ENCODE measurements around the gene CLINT1.

Gene CLINT1

DNA sequence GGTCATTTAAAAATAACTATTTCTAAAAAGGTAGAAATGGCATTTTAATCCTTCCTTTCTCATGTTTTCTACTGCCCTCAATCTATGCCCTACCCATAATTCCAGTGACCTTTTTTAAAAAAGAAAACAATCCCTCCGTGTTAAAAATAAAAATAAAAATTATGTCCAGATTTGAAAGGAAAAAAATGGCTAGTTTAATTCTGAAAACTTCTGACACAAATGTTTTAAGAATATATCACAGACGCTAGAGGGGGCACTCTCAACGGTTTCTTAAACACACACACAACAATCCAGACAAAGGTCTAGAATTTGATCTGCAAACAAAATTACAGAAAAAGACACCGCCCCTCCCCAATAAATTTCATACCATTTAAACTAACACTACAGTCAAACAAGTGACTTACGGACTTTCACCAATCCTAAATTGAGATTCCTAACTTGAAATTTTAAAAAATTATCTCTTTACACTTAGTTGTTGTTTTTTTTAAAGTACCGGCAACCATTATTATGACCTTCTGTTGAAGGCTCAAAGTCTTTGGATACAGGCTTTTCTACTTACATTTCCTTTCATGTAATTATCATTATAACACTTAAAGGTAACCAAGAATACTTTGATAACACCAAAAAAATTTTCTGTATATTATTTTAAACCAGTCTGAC lies 38.2 kb downstream of the CLINT1 start:
- no peak for DNase-seq (ENCODE audit: low read depth, low spot score)

DNA sequence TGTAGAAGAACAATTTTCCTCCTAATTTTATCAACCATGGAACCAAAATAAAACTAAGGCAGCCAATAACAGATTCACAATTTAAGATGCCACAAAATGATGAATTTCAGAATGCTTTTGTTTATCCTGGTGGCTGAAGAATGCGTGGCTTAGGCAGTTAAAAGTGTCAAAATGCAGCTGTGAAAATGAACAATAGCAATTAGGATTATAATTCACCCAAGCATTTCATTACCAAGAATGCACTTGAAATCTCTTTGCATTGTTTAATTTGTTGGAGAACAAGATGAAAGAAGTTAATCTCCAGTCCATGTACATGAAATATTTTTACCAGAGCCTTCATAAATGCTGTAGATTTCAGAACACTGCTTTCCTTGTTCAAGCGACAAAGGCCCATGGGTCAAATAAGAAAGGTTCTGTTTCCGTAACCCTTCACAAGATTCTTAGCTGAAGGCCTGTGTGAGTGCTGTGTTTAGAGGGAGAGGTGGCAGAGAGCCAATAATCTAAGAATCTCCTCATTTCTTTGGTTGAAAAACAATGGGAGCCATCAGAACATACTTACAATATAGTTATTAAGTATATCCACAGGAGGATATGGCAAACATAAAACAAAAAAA lies 39.3 kb downstream of the CLINT1 start:
- DNase-seq (ENCODE audit: low read depth, low spot score): no peak

DNA sequence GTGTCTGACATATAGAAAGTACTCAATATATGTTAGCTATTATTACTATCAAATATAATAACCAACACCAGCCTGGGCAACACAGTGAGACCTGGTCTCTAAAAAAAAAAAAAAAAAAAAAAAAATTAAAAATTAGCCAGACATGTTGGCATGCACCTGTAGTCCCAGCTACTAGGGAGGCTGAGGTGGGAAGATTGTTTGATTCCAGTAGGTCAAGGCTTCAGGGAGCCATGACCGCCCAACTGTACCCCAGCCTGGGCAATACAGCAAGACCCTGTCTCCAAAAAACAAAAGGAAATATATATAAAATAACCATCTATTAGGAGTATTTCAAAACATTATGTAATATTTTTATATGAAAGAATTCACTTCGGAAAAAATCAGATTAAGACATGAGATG lies 40.6 kb downstream of the CLINT1 start:
- no peak for DNase-seq (ENCODE audit: low read depth, low spot score)

DNA sequence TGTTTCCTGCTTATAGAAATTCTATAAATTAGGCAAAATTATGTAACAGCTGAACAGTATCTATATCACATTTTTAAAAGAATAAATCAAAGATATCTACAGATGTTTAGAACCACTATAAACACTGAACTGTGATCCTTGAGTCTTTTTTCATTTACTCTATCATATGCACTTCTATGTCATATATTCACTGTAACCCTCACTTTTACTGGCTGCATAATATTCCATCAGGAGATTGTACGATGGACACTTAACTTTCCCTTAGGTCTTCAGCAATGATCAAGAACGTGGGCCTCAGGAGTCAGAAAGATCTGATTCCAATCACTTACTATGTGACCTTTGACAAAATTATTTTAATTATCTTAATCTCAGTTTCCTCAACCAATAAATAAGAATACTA lies 41.0 kb downstream of the CLINT1 start:
- DNase-seq (ENCODE audit: low read depth, low spot score): no peak

DNA sequence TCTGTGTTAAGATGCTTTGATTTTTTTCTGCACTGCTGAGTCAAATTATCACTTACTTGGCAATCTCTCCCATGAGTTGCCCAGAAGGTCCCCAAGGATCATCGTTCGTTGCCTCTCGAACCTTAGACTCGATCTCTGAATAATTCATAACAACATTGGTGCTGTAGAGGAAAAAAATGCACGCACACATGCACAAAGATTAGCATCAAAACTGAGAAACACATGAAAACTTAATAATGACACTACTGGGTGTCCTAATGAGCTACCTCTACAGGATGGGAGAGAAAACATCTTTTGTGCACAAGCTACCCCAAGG lies 41.6 kb downstream of the CLINT1 start:
- no peak for DNase-seq (ENCODE audit: low read depth, low spot score)

DNA sequence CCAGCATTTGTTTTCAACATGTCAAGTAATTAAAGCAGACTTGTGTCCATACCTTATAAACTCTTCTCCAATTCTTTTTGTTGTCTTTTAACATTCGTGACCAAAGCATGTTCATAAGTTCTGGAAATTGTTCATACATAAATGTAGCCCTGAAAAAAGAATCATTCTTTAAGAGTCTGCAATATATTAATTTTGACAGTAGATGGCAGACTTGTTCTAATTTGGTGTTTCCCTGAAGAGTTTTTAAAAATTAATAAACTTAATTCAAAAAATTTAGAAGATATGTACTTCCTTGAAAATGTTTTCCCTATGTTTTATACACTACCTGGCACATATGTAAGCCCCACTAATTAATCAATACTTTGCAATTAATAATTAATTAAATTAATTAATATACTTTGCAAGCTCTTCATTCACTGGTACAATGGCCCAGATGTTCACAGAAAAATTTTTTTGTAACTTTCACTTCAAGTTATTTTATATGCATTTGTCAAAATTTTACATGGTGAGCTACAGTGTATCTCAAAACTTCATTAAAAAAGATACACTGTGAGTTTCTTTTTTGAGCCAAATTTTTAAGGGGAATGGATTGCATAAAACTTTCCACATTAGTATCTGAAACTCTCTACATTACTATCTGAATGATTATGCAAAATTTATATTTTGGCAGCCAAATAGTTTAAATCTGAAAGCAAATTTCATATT lies 42.1 kb downstream of the CLINT1 start:
- no peak for DNase-seq (ENCODE audit: low read depth, low spot score)

DNA sequence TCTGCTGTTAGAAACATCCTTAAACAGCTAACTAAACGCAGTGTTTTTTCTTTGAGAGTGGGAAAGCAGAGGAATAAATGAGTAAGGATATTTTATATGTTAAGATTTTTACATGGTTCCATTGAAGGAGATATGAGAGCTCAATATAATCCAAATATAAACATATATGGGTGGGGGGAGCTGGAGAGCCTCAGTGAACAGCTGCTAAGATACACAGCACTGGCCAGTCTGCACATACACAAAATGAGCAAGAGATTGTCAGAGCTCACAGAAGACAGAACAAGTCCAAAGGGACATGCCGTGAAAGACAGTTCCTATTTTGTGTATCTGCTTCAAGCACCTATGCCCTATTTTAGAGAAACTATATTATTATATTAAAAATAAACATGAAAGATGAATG lies 46.9 kb downstream of the CLINT1 start:
- DNase-seq (ENCODE audit: low read depth, low spot score): no peak

DNA sequence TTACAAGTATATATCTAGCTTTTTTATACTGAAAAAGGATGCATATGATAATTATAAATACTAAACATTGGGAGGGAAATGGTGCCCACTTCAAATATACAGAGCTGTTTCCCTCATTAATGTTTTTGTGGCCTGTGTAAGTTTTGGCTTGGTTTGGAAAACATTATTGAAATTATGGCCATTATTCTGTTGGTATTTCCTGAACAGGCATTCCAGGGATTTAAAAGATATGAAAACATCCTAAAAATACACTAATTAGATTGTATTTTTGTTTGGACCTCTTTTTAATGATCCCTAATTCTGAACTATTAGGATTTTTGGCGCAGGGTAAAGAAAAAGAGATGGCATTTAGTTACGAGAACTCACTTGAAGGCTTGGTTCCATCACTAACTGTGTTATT lies 50.9 kb downstream of the CLINT1 start:
- DNase-seq (ENCODE audit: low read depth, low spot score): no peak

DNA sequence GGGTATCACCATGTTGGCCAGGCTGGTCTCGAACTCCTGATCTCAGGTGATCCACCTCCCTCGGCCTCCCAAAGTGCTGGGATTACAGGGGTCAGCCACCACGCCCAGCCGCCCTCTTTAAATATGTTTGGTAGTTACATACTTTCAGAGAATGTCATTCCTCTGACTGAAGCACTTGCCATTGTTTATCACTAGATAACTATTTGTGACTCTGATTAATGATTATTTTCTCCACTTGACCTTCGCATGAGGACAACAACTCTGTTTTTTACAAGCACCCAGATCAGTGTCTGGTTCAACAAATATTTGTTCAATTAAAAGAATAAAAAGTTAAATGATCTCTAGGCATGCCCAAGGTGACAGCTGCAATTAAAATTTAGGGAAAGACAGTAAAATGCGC lies 56.2 kb downstream of the CLINT1 start:
- DNase-seq (ENCODE audit: low read depth, low spot score): no peak

DNA sequence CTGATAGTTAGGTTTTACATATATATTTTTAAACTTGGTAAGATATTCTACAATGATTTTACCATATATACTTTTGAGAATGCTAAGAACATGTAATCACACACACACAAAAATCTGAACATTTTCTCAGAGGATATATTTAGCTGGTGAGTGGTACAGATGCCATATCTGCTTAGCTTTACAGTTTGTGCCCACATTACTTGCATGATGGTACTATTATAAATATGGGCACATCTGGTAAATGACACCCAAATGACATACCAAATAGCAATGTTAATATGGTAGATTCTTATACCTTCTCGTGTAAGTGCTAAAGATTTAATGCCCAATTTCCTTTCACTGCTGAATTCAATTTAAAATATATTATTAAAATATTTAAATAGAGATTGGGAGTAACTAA lies 58.8 kb downstream of the CLINT1 start:
- DNase-seq (ENCODE audit: low read depth, low spot score): no peak

DNA sequence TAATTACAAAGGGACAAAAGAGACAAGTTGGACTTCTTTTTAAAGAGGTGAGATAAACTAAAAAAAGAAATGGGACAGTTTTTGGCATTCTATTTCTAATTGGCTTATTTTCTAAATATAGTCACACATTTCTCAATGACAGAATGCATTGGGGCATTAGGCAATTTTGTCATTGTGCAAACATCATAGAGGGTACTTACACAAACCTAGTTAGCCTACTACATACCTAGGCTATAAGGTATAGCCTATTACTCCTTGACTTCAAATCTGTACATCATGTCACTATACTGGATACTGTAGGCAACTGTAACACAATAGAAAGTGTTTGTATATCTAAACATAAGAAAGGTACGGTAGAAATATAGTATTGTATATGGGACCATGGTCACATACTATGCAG lies 59.4 kb downstream of the CLINT1 start:
- no peak for DNase-seq (ENCODE audit: low read depth, low spot score)

DNA sequence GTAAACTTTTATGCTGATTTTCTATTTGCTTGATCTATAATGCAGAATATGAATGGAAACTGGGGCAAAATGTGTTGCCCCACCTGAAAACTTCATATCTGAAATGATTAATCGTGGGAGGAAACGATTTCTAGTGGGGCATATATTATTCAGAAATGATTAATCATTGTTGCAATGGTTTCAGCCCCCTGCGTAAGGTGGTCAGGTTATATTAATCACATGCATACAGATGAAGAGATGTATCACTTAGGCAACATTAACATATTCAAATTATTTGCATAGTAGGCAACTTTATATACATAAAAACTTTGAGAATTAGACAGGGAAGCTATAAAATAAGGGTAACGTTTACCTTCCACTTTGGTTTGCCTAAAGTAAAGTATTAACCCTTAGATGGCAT lies 65.6 kb downstream of the CLINT1 start:
- no peak for DNase-seq (ENCODE audit: low read depth, low spot score)

DNA sequence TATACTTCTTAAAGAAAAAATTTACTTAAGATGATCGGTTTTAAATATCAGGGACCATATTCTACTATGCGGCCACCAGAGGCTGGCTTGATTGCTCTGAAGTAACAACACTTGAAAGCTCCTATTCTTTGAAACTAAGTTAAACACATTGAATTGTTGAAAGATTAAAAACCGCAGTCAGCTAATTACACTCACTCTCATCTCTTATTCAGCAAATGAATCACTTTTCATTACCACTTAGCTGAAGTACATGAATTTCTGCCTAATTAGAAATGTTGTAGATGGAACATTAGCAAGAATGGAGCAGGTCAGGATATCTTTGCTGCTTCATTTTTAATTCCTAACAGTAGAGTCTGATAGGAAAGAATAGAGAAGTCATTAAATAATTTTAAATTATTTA lies 73.1 kb downstream of the CLINT1 start:
- no peak for DNase-seq (ENCODE audit: low read depth, low spot score)

DNA sequence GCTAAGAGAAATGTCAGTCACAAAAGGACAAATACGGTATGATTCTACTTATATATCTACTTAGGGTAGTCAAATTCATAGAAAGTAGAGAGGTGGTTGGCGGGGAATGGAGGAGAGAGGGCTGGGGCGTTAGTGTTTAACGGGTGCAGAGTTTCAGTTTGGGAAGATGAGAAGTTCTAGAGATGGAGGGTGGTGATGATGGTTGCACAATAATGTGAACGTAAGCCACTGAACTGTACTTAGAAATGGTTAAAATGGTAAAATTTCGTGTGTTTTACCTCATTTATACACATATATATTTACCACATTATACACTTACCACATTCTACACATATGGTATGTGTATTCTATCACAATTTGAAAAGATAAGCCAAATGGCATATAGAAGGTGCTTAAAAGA lies 79.7 kb downstream of the CLINT1 start:
- DNase-seq (ENCODE audit: low read depth, low spot score): no peak

DNA sequence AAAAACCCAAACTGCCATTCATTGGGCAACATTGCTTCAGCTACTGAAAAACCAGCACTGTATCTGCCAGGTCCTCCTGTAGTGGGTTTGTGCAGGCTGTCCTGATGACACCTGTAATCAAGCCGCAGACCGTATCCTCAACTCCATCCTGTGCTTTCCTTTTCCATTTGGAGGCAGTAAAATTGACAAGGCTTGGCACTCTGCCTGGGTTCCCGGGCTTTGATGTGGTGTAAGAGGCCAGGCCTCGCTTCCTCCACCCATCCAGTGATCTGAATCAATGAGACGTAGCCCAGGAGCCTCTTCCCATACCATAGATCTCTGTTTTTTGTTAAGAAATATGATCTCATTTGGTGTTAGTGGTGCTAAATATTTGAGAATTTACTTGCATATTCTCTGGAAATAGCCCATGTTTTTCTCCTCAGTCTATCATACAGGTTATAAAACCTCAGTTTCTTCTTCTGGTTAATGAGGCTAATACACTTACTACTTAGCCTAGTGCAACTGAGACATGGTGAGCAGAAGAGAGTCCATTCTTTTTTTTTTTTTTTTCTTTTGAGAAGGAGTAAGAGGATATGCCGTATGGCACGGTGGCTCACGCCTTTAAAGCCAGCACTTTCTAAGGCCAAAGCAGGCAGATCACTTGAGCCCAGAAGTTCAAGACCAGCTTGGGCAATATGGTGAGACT lies 80.7 kb downstream of the CLINT1 start:
- no peak for DNase-seq (ENCODE audit: low read depth, low spot score)

DNA sequence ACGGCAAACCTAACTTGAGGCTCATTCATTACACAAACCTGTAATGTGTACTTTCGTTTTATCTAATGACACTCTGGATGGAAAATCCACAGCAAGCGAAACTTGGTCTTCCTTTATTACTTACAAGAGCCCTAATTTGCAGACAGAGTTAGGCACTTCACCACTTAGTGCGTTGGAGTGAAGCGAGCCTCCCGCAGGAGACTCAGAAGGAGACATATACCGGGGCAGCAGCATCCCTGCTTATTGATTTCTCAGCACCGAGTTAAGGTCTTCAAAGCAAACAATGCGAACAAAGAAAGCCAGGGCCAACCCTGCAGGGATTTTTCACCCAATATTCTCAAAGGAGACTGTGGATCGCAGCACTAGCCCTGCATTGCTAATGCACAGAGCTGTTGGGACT lies 86.8 kb downstream of the CLINT1 start:
- DNase-seq (ENCODE audit: low read depth, low spot score): no peak

DNA sequence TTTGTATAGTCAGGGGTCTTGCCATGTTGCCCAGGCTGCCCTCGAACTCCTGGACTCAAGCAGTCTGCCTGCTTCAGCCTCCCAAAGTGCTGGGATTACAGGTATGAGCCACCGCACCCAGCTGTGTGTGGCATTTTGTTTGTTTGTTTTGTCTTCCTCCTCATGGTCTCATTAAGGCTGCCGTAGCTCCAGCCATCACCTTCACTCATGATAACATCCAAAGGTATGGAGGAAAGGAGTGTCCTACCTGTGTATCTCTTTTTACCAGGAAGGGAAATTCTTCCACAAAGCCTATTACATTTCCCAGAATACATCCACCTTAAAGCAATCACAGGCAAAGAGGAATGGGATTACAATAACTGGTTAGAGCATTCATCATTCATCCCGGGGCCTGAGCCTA lies 88.3 kb downstream of the CLINT1 start:
- no peak for DNase-seq (ENCODE audit: low read depth, low spot score)

DNA sequence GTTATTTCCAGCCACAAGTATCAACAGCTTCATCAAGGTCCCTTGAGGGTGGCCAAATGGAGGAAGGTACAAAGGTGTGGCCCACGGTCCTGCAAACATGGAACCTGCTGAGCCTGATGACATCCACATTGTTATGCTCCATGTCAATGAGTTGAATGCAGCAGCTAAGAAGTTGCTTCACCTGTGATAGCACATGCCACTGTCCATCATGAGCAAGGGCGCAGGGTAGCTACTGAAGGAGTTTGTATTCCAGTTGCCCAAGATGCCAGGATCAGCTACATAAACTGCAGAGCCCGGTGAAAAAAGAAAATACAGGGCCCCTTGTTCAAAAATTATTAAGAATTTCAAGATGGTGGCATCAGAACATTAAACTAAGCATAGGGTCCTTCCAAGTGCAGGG lies 91.3 kb downstream of the CLINT1 start:
- DNase-seq (ENCODE audit: low read depth, low spot score): no peak

DNA sequence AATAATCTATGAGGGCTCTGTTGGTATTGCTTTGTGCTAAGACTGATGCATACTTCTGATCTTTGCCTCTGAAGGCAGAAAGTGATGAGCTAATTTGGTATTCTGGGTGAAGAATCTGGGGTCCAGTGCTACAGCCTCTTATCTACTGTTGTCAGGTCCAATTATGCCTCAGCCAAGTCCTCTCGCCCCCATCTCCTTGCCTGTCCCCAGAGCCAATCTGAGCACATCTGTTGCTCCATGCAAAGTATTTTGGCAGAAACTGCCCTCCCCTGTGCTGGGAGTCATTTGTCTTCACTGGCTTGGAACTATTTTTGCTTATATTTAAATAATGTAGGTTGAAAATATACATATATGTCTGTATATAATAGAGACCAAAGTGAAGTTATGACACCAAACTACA lies 92.0 kb downstream of the CLINT1 start:
- DNase-seq (ENCODE audit: low read depth, low spot score): no peak

DNA sequence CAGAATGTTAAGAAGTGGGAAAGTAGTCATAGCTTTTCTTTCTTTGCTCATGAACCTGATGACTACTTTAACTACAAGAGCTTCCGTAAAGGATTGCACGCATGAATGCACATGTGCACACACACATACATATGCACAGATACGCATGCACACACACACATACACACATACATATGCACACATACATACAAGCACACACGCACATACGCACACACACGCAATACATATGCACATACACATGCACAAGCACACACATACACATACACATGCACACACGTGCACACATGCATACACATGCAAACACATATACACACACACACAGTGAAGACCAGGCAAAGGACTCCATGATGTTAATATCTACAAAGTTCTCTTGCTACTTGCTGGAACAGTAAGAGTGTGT lies 92.5 kb downstream of the CLINT1 start:
- no peak for DNase-seq (ENCODE audit: low read depth, low spot score)

DNA sequence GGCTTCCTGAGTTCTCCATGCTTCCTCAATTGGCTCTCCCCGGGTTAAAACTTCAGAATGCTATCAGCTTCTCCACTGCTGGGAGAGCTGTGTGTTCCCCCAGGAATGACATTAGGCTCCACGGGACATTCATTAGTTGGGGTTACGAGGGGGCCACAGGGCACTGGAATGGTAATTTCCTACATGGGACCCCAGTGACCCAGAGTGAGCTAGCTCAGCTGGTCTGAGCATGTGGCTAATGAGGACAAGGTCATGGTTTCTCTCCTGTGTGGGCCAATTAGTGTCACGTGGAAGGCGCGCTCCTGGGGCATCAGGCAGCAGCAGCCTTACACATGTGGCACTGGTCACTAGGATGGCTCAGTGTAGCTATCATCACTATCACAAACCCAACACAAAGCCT lies 94.4 kb downstream of the CLINT1 start:
- DNase-seq (ENCODE audit: low read depth, low spot score): no peak

DNA sequence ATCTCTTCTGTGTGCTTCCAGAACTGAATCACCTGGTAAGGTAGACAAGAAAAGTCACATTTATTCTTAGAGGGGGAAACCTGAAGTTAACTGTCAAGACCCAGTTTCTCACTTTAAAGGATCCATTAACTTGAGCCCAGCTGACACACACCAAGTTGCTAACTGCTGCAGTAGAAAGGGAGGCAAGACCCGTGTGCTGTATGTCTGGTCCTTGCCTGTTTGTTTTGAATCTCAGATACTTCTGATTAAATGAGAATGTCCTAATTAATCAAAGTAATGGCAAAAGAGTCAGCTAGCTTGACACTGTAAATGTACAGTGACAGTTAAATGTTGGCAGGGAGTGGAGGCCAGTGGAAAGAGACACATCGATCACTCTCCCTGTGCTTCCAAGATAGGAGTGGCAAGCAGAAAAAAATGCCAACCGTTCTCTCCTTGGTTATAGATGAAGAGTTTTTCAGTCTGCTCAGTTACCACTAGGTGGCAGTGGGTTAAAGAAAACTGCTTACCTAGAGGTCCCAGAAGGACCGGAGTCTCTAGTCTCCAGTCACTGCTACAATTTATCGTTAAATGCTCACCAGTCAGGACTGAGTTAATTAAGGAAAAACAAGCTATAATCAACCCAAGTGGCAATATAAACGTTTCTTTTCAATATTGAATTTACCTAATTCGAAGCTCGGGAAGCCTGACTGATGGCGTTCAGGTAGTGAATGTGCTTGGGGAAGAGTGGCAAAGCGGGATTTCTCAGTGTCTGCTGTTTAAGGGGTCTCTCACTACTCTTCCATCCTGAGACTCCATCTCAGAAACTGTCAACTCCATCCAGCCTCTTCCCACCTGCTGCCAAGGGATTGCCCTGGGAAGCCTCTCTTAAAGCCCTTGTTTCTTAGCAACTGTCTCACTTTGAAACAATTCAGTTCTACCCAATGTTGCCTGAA lies 97.0 kb downstream of the CLINT1 start:
- DNase-seq (ENCODE audit: low read depth, low spot score): no peak

All from brain pericyte (primary cell).